Peyer's patch (tissue), 4 donors: Measurements from ENCODE around the gene AFG1L. TPM values are rescaled to one million over a fixed set of nuclear protein-coding genes. Genes with fewer than 3 reads are reported as not detected.

Experiments
- DNase-seq, 3 donors: peaks; one replicate each; pipeline ENCODE4 v3.0.0-alpha.2; 2017 to 2019
- H3K27ac ChIP-seq, 4 donors: fragments of 200-600 bp; sonication (generic); one replicate each; pipeline ENCODE4 v1.5.1; 2016 to 2019
- H3K27me3 ChIP-seq, 2 donors: fragments of 200-600 bp; sonication (generic); one replicate each; pipeline ENCODE4 v1.5.1; 2019
- H3K36me3 ChIP-seq, 3 donors: fragments of 200-600 bp; sonication (generic); one replicate each; pipeline ENCODE4 v1.5.1; 2016 to 2019
- H3K4me1 ChIP-seq, 4 donors: fragments of 200-600 bp; sonication (generic); one replicate each; pipeline ENCODE4 v1.5.1; 2016 to 2019
- H3K4me3 ChIP-seq, 4 donors: fragments of 200-600 bp; sonication (generic); 1 replicate in 3 of 4; 2 replicates in 1 of 4; pipeline ENCODE4 v1.5.1; 2016 to 2019; ENCODE audit warnings: mild to moderate bottlenecking in 1 of 4
- H3K9me3 ChIP-seq, 4 donors: fragments of 200-600 bp; sonication (generic); one replicate each; pipeline ENCODE4 v1.5.1; 2016 to 2019; ENCODE audit warnings: mild to moderate bottlenecking in 1 of 4
- CTCF ChIP-seq, 6 experiments: fragments of 450-650 bp in 4 of 6; fragments of 200-600 bp in 2 of 6; sonication (generic) in 1 of 6; IDR thresholded peaks; one replicate each; pipeline ENCODE4 v1.5.1; 2017 to 2019; ENCODE audit warnings: antibody characterized with exemption in 6 of 6, mild to moderate bottlenecking in 3 of 6, moderate library complexity in 1 of 6
- POLR2A ChIP-seq, 2 donors: fragments of 450-650 bp; IDR thresholded peaks; one replicate each; pipeline ENCODE4 v1.5.1; 2017; ENCODE audit warnings: antibody characterized with exemption in 2 of 2, mild to moderate bottlenecking in 2 of 2, moderate library complexity in 2 of 2
- total RNA-seq, 4 donors: library from RNA; depleted of rRNA; stranded (reverse); fragments of >200 nt; gene quantifications; one replicate each; pipeline ENCODE4 v1.1.0, GENCODE V29; 2016

The AFG1L gene
- total RNA-seq, 4 donors from 2014 or later: 6.0 to 15.1 (median 8.1) TPM

DNA sequence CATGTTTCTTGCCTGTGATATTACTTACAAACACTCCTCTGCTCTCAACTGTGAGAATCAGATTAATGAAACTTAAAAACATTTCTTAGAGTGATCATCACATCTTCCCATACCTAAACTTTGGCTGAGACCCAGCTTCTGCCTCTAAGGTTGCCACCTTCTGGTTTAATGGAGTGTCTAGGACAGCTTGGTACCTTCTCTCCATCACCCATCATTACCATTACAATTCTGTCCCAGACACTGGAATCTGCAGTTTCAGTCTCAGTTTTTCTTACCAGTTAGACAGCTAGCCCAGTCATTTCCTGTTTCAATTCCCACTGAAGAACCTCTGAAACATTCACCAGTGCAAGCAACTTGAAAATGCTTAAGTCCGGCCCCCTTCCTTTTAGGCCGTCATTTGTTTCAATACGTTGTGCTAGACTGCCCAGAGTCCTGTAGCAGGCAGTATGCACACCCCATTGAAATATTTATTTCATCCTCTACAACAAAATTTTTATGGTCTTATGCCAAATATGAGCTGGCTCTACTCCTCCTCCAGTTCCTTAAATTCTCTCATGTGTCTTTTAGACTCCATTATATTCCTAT is 158.8 kb downstream of the AFG1L start:
- Histone ChIP-seq H3K4me3 (no peak overlapping the region), H3K27ac (no peak overlapping the region), H3K9me3 (no peaks in the 10 kb centered on the region), H3K27me3 (no peaks in the 10 kb centered on the region), H3K36me3 (peaks cover 0 to 2% (median 0%) of the 10 kb centered on the region in 3 donors), H3K4me1 (peaks cover 0 to 5% (median 0%) of the 10 kb centered on the region in 4 donors)
- no peak for DNase-seq
- TF ChIP-seq CTCF (IDR thresholded peaks at IDR 0.05): no peak
- no peak for TF ChIP-seq POLR2A (IDR thresholded peaks at IDR 0.05)

GRCh38 chr6:108454356-108454755 is 159.5 kb downstream of the AFG1L start:
- Histone ChIP-seq H3K36me3 (no peaks in the 10 kb centered on the region), H3K4me1 (peaks cover 0 to 5% (median 0%) of the 10 kb centered on the region in 4 donors), H3K27me3 (no peaks in the 10 kb centered on the region), H3K9me3 (no peaks in the 10 kb centered on the region), H3K4me3 (no peak overlapping the region), H3K27ac (peak overlapping the region in 1 of 4 donors; percentile 6)
- TF ChIP-seq CTCF (IDR thresholded peaks at IDR 0.05): no peak
- DNase-seq: peak in 2 of 3 donors; percentile 39 to 59

GRCh38 chr6:108455688-108456087 is 160.8 kb downstream of the AFG1L start:
- Histone ChIP-seq H3K27me3 (no peaks in the 10 kb centered on the region), H3K9me3 (no peaks in the 10 kb centered on the region), H3K4me3 (no peak overlapping the region), H3K4me1 (peaks cover 0 to 5% (median 0%) of the 10 kb centered on the region in 4 donors), H3K36me3 (no peaks in the 10 kb centered on the region), H3K27ac (no peak overlapping the region)
- TF ChIP-seq POLR2A (IDR thresholded peaks at IDR 0.05) (no peak), CTCF (IDR thresholded peaks at IDR 0.05) (no peak)
- no peak for DNase-seq

DNA sequence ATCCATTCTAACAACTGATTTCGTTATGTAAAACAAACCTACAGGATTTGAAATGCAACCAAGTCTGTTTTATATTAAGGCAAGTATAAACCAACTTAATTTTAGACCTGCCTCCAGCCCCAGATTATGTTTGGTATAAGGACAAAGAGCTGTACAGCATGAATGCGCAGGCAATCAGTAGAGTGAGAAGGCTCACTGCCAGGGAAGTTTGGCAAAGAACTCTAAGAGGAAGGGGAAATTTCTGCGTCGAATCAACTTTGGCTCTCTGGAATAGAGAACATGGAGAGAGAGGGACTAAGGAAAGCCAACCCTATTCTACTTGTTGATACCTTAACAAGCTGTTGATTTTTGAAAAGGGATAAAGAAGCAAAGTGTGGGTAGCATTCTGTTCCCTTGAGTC is 168.9 kb downstream of the AFG1L start:
- no peak for TF ChIP-seq CTCF (IDR thresholded peaks at IDR 0.05)
- TF ChIP-seq POLR2A (IDR thresholded peaks at IDR 0.05): no peak
- Histone ChIP-seq H3K36me3 (no peaks in the 10 kb centered on the region), H3K9me3 (no peaks in the 10 kb centered on the region), H3K27me3 (no peaks in the 10 kb centered on the region), H3K4me3 (no peak overlapping the region), H3K27ac (no peak overlapping the region), H3K4me1 (no peaks in the 10 kb centered on the region)
- no peak for DNase-seq

- Histone ChIP-seq H3K27me3 (no peaks in the 10 kb centered on the region), H3K4me3 (no peak overlapping the region), H3K36me3 (no peaks in the 10 kb centered on the region), H3K4me1 (no peaks in the 10 kb centered on the region), H3K9me3 (no peaks in the 10 kb centered on the region), H3K27ac (no peak overlapping the region)
- TF ChIP-seq CTCF (IDR thresholded peaks at IDR 0.05): no peak
- TF ChIP-seq POLR2A (IDR thresholded peaks at IDR 0.05): no peak
- no peak for DNase-seq
Observed at GRCh38 chr6:108464418-108465097, 169.7 kb downstream of the AFG1L start.
